HG02763 (cell line): Measurements from ENCODE around the gene TES.
"Not testable (repeated sequence)": the region's sequence is repeated elsewhere in the genome, so short reads cannot be mapped to it uniquely, and the experiment has no call there.

Source experiments
- ATAC-seq: cut with Tn5 transposase; IDR thresholded peaks from one replicate; pipeline ENCODE4 v1.9.1; 2021; ENCODE audit warnings: mild to moderate bottlenecking, moderate library complexity; ENCODE audit not compliant: unreplicated experiment

TES gene

GRCh38 chr7:116210345-116211005 lies at the start of gene TES:
Gene TES (plus strand): TSS chr7:116210539. CDS start chr7:116210708, 169 bp downstream.
- peak; percentile 89 for ATAC-seq

DNA sequence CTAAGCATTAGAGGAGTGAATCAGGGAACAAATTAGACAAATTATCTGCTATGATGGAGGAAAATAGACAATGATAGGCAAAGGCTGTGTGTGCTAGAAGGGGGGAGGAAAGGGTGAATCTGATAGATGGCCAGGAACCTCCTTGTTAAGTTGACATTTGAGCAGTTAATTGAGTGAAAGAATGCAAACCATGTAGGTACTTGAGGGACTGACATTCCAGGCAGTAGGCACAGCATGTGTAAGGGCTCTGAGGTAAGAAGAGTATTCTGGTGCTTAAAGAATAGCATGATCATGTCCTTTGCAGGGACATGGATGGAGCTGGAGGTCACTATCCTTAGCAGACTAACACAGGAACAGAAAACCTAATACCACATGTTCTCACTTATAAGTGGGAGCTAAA lies 48.6 kb upstream of the TES start:
- no peak for ATAC-seq

DNA sequence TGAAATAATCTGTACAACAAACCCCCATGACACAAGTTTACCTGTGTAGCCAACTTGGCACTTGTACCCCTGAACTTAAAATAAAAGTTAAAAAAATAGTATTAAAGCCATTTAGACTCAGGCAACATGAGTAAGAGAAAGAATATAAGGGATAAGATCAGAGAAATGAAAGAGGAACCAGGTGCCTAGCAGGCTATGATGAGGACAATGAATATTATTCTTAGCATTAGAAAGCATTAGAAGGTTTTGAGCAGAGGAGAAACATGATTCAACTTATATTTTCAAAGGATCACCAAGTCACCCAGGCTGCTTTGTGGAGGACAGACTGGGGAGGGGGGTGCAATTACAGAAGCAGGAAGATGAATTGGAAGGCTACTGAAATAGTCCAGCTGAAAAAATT lies 48.1 kb upstream of the TES start:
- ATAC-seq = no peak

DNA sequence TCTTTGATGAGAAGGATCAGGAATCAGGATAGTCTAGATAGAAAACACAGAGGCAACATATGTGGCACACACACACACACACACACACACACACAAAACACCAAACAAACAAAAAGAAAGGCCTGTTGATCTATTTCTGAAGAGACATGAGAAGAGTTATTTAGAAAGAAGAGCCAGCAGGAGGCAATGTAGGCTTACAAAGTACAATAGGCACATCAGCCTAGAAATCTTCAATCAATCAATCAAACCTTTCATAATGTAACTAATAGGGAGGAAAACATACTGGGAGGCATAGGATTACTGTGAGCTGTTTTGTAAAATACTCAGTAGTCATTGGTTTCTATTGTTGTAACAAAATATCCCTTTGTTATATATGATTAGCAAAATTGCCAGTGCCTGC lies 47.3 kb upstream of the TES start:
- no peak for ATAC-seq

DNA sequence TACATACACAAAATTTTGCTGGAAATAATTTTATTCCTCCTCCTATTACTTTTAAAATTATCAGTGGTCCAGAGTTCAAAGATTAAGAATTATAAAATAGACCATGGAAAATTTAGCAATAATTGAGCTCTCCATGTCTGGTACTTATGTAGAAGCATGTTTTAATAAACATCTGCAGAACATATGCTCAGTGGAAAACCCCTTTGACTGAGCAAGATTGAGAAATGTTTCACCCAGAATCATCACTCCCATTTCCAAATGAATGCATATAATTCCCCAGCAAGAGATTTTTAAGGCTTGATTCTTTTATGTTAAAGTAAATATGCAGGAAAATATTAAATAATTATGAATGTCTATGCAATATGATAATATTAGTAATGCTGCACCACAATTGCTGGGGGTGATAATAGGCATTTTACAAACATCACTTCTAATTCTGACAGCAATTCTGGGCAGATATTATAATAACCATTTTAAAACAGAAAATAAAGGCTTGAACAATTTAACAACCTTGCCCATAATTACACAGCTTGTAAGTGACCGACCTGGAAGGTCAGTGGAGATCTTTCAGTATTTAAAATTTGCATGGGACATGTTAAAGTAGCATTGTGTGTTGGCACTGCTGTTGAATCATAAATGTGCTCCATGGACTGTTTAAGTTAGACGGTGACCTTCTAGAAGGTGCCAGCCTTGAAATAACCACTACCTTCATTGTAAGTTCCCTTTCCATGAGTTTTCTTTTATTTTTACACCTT lies 45.6 kb upstream of the TES start:
- no peak for ATAC-seq

DNA sequence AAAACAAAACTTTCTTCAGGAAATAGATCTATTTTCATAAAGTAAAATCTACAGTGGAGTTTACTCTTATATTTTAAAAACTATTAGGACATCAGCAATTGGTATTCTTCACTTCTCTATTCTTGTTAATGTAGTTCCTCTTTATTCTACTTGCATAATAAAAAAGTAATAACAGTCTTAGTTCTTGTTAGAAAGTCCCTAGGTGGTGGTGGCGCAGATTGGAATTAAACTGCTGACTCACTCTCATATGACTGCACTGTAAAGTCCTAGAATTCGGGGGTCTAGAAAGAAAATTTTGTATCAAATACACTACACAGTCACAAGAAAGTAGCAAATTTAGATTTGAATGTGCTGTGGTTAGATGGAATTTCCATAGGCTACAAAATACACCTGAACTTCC lies 44.6 kb upstream of the TES start:
- peak; percentile 43 for ATAC-seq

DNA sequence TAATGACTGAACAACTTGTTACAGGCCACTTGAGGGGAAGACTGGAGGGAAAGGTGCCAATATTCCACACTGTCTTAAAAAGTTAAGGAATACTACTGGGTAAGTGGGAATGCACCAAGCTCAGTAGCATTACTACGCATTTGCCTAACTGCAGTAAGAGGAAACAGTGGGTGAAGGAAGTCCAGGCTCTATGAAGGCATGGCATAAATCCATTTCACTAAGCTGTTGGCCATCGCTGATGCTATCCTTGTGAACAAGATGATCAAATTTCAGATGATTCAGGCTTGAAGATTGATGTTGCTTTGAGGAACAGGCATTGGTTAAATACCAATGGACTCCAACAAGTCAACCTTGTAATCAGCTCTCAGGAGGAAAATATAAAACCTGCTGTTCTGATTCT lies 44.2 kb upstream of the TES start:
- no peak for ATAC-seq

- no peak for ATAC-seq
Measured at GRCh38 chr7:116167177-116167576, 43.2 kb upstream of the TES start.

DNA sequence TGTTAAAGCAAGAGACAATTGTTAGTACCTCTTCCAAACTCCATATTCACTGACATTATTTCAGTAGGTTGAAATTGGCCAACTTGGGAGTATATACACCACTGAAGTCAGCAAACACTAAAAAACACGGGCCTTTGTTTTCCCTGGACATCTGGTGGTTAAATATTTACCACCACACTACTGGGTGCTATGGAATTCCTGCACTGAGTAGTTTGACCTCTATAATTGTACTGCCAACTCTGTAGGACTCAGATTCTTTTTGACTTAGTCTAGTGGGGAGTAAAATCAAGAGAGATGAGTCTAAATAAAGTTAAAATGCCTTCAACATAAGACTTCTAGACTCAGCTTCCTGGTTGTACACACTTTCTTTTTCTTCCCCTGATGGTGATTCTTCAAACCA lies 41.3 kb upstream of the TES start:
- ATAC-seq = no peak

DNA sequence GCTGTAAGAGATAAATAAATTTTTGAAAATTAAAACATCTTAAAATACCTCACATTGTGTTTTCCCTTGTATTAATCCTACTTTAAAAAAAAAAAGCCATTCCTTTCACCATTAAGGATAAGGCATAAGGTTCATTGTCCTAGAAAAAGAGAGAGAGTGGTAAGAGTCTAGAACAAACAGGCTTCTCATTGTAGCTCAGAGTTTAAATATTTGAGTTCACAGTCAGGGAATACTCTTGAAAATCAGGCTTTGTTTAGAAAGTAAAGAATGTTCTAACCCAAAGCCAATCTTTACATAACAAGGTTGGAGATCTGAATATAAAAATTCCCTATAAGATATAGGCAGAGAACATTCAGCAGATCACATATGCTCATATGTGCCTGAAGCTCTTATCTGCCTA lies 40.2 kb upstream of the TES start:
- ATAC-seq = no peak

- no peak for ATAC-seq
Measured at GRCh38 chr7:116171094-116171493, 39.2 kb upstream of the TES start.

- ATAC-seq = no peak
Measured at GRCh38 chr7:116172353-116172752, 38.0 kb upstream of the TES start.

GRCh38 chr7:116173051-116174028 lies 37.0 kb upstream of the TES start:
- no peak for ATAC-seq

- ATAC-seq = not testable (repeated sequence)
Measured at GRCh38 chr7:116175095-116175494, 35.2 kb upstream of the TES start.

DNA sequence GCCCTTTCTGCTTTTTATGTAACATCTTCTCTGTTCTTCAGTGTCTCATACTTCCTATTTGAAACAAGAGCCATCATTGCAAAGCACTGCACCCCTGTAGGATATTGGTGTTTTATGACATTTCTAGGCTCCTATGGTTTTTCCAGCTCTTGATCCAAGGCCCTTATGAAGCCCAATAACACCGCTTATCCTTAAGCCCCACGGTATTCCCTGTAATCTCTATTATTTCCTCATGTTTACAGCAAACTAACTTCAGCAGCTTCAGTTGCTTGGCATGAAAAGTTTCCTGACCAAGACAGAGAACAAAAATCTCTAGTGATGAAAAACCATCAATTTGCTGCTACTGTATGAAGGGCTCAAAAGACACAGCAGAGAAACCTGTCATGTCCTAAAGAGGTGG lies 34.1 kb upstream of the TES start:
- ATAC-seq = no peak

DNA sequence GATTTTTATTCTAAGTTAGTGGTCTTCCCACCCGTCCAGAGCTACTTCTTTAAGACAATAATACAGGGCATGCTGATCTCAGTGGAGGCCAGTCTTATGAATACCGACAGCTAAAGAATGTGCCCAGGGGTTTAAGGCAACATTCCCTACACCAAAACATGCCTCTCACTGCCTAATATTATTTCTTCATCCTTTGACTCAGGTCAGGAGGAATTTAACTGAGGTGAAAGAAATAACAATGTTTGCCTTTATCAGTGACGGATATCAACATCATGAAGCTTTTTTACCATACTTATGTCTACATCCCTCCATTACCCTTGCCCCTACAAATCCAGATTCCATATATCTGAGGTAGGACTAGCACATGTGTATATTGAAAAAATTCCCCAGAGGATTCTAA lies 33.3 kb upstream of the TES start:
- no peak for ATAC-seq

GRCh38 chr7:116180302-116180701 lies 30.0 kb upstream of the TES start:
- ATAC-seq = peak; percentile 83

- no peak for ATAC-seq
Measured at GRCh38 chr7:116182023-116182422, 28.3 kb upstream of the TES start.

GRCh38 chr7:116185450-116185849 lies 24.9 kb upstream of the TES start:
- no peak for ATAC-seq

DNA sequence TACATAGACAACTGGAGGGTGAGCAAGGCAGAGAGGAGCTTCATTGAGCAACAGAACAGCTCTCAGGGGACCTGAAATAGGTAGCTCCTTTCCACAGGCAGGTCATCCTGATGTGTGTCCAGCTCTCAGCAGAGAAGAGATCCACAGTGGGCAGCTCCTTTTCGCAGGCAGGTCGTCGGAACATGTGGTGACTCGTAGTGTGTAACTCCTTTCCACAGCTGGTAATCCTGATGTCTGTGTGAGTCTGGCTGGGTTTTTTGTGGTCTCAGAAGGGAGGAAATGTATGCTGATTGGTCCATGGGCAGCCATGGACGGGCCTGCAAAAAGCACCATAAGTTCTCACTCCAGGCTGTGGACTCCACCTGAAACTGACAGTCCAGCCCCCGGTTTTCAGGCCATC lies 24.4 kb upstream of the TES start:
- ATAC-seq = no peak

GRCh38 chr7:116187400-116187799 lies 22.9 kb upstream of the TES start:
- ATAC-seq = no peak
